ENCODE measurements around the gene CAMP.

DNA sequence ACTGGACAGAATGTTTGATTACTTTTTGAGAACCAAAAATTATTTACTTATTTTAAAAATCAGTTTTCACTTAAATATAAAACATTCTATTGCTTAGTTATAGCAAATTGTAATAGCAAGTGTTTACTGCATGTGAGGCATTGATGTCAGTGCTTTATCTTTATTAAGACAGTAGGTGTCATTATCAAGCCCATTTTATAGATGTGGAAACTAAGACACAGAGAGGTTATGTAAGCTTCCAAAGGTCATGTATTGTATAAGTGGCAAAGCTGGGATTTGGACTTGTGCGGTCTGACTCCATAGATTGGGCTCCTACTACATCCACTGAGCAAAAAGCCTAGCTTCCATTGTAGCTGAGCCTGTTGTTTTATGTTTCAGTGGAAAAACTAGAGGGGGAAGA lies 35.2 kb downstream of the CAMP start:
- TF ChIP-seq, protein P1, sequence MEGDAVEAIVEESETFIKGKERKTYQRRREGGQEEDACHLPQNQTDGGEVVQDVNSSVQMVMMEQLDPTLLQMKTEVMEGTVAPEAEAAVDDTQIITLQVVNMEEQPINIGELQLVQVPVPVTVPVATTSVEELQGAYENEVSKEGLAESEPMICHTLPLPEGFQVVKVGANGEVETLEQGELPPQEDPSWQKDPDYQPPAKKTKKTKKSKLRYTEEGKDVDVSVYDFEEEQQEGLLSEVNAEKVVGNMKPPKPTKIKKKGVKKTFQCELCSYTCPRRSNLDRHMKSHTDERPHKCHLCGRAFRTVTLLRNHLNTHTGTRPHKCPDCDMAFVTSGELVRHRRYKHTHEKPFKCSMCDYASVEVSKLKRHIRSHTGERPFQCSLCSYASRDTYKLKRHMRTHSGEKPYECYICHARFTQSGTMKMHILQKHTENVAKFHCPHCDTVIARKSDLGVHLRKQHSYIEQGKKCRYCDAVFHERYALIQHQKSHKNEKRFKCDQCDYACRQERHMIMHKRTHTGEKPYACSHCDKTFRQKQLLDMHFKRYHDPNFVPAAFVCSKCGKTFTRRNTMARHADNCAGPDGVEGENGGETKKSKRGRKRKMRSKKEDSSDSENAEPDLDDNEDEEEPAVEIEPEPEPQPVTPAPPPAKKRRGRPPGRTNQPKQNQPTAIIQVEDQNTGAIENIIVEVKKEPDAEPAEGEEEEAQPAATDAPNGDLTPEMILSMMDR (IDR thresholded peaks at IDR 0.05) = no peak
- TF ChIP-seq EZH2 (IDR thresholded peaks at IDR 0.05) = no peak
- no peak for TF ChIP-seq EZH2phosphoT487 (IDR thresholded peaks at IDR 0.05)
